Trophoblast cell (in vitro differentiated cells and primary cell): ENCODE data around the gene OIT3.
"Not testable (repeated sequence)": the region's sequence is repeated elsewhere in the genome, so short reads cannot be mapped to it uniquely, and the experiment has no call there.

Experiments
- DNase-seq, 2 donors: peaks; one replicate each; pipeline ENCODE4 v3.0.0-alpha.2; 2016
- H2AFZ ChIP-seq: 2 replicates; pipeline ENCODE4 v1.6.1; 2013; ENCODE audit warnings: low read length, moderate library complexity, mild to moderate bottlenecking; ENCODE audit not compliant: insufficient read depth, poor library complexity
- H2AK5ac ChIP-seq: 2 replicates; pipeline ENCODE4 v1.6.1; 2013; ENCODE audit warnings: mild to moderate bottlenecking, low read length
- H2BK120ac ChIP-seq: 2 replicates; pipeline ENCODE4 v1.6.1; 2013; ENCODE audit warnings: low read length, mild to moderate bottlenecking, moderate library complexity; ENCODE audit not compliant: insufficient read depth, poor library complexity
- H2BK12ac ChIP-seq: 2 replicates; pipeline ENCODE4 v1.6.1; 2013; ENCODE audit warnings: mild to moderate bottlenecking, low read length, moderate library complexity
- H2BK5ac ChIP-seq: 2 replicates; pipeline ENCODE4 v1.6.1; 2013; ENCODE audit warnings: low read length, low read depth, moderate library complexity, mild to moderate bottlenecking; ENCODE audit not compliant: poor library complexity
- H3K14ac ChIP-seq: 2 replicates; pipeline ENCODE4 v1.6.1; 2013; ENCODE audit warnings: mild to moderate bottlenecking, low read length
- H3K18ac ChIP-seq: 2 replicates; pipeline ENCODE4 v1.6.1; 2013; ENCODE audit warnings: mild to moderate bottlenecking, low read length
- H3K23ac ChIP-seq: 2 replicates; pipeline ENCODE4 v1.6.1; 2013; ENCODE audit warnings: low read length
- H3K27ac ChIP-seq: 2 replicates; pipeline ENCODE4 v1.5.1; 2013; ENCODE audit warnings: low read depth, mild to moderate bottlenecking, inconsistent platforms, low read length, moderate library complexity
- H3K27me3 ChIP-seq: 2 replicates; pipeline ENCODE4 v1.6.1; 2013; ENCODE audit warnings: inconsistent platforms, mild to moderate bottlenecking, low read length, moderate library complexity; ENCODE audit not compliant: insufficient read depth
- H3K36me3 ChIP-seq, 2 experiments: 1 replicate in 1 of 2; 2 replicates in 1 of 2; pipeline ENCODE4 v1.6.1; 2013; ENCODE audit warnings: low read length in 2 of 2, mild to moderate bottlenecking in 2 of 2, moderate library complexity in 1 of 2; ENCODE audit not compliant: insufficient read depth in 2 of 2, control insufficient read depth in 1 of 2
- H3K4ac ChIP-seq: 2 replicates; pipeline ENCODE4 v1.6.1; 2013; ENCODE audit warnings: low read depth, mild to moderate bottlenecking, low read length, moderate library complexity
- H3K4me1 ChIP-seq, 2 experiments: 1 replicate in 1 of 2; 2 replicates in 1 of 2; pipeline ENCODE4 v1.6.1; 2013; ENCODE audit warnings: low read length in 2 of 2, mild to moderate bottlenecking in 2 of 2, moderate library complexity in 1 of 2; ENCODE audit not compliant: insufficient read depth in 2 of 2, control insufficient read depth in 1 of 2
- H3K4me2 ChIP-seq: 2 replicates; pipeline ENCODE4 v1.6.1; 2013; ENCODE audit warnings: inconsistent platforms, mild to moderate bottlenecking, low read length, moderate library complexity
- H3K4me3 ChIP-seq: 2 replicates; pipeline ENCODE4 v1.5.1; 2013; ENCODE audit warnings: mild to moderate bottlenecking, low read depth, low read length, inconsistent platforms
- H3K79me1 ChIP-seq: one replicate; pipeline ENCODE4 v1.6.1; 2013; ENCODE audit warnings: low read length
- H3K79me2 ChIP-seq: 2 replicates; pipeline ENCODE4 v1.6.1; 2013; ENCODE audit warnings: low read length, mild to moderate bottlenecking; ENCODE audit not compliant: control insufficient read depth, insufficient read depth, poor library complexity
- H3K9ac ChIP-seq: 2 replicates; pipeline ENCODE4 v1.6.1; 2013; ENCODE audit warnings: mild to moderate bottlenecking, low read length
- H3K9me3 ChIP-seq: 2 replicates; pipeline ENCODE4 v1.6.1; 2013; ENCODE audit warnings: low read depth, mild to moderate bottlenecking, control low read depth, inconsistent platforms, low read length; ENCODE audit not compliant: insufficient read depth
- H4K12ac ChIP-seq: 2 replicates; pipeline ENCODE4 v1.6.1; 2013; ENCODE audit warnings: low read depth, mild to moderate bottlenecking, low read length, moderate library complexity
- H4K8ac ChIP-seq: 2 replicates; pipeline ENCODE4 v1.6.1; 2013; ENCODE audit warnings: low read depth, mild to moderate bottlenecking, low read length, moderate library complexity
- H4K91ac ChIP-seq: one replicate; pipeline ENCODE4 v1.6.1; 2013; ENCODE audit warnings: low read depth, mild to moderate bottlenecking, low read length, moderate library complexity
- WGBS: extraction: QIAGEN DNeasy Blood & Tissue Kit; methylation state at CpG from one replicate; pipeline ENCODE4 v1.1.7; 2013; ENCODE audit warnings: missing lambda C conversion rate; ENCODE audit not compliant: insufficient read length, insufficient coverage; ENCODE audit errors: extremely low coverage; 5-methylcytosine and 5-hydroxymethylcytosine counted together

OIT3 gene

DNA sequence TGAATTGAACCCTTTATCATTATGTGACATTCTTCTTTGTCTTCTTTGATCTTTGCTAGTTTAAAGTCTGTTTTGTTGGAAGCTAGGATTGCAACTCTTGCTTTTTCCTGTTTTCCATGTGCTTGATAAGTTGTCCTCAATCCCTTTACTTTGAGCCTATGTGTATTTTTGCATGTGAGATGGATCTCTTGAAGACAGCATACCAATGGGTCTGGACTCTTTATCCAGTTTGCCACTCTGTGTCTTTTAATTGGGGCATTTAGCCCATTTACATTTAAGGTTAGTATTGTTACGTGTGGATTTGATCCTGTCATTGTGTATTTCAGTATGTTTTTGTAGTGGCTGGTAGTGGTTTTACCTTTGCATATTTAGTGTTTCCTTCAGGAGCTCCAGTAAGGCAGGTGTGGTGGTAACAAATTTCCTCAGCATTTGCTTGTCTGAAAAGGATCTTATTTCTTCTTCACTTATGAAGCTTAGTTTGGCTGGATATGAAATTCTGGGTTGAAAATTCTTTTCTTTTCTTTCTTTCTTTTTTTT, 27.7 kb downstream of the OIT3 start:
- not testable (repeated sequence) for H3K9ac ChIP-seq, H4K8ac ChIP-seq, H3K4ac ChIP-seq, H3K14ac ChIP-seq, H3K9me3 ChIP-seq, H3K27ac ChIP-seq, H2BK5ac ChIP-seq, H3K27me3 ChIP-seq, H3K36me3 ChIP-seq, H3K4me3 ChIP-seq, DNase-seq, H3K79me2 ChIP-seq, H4K91ac ChIP-seq, H3K4me2 ChIP-seq, H2BK12ac ChIP-seq, H3K18ac ChIP-seq, H2AFZ ChIP-seq, H3K23ac ChIP-seq, H3K79me1 ChIP-seq, H2AK5ac ChIP-seq, H2BK120ac ChIP-seq, H4K12ac ChIP-seq, H3K4me1 ChIP-seq
- no CpG with 5 or more reads among the region's 1 CpG for WGBS

DNA sequence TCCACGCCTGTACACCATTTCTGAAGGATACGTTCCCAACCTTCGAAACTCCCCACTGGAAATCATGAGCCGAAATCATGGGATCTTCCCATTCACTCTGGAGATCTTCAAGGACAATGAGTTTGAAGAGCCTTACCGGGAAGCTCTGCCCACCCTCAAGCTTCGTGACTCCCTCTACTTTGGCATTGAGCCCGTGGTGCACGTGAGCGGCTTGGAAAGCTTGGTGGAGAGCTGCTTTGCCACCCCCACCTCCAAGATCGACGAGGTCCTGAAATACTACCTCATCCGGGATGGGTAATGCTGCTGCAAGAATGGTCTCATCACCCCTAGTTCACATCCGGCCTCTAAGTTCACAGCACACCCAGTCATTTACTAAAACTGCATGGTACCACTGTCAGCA, 30.8 kb downstream of the OIT3 start:
- Histone ChIP-seq H2AK5ac (no peak overlapping the region), H3K4ac (no peak overlapping the region), H2BK120ac (no peak overlapping the region), H2BK12ac (no peak overlapping the region), H3K9ac (no peak overlapping the region), H3K79me2 (no peaks in the 10 kb centered on the region), H3K4me1 (no peaks in the 10 kb centered on the region), H2AFZ (no peak overlapping the region), H4K91ac (no peak overlapping the region), H3K27me3 (no peaks in the 10 kb centered on the region), H3K4me2 (no peak overlapping the region), H3K79me1 (no peaks in the 10 kb centered on the region), H3K36me3 (no peaks in the 10 kb centered on the region), H3K18ac (no peak overlapping the region), H4K8ac (no peak overlapping the region), H3K27ac (no peak overlapping the region), H3K14ac (no peak overlapping the region), H4K12ac (no peak overlapping the region), H3K9me3 (no peaks in the 10 kb centered on the region), H3K4me3 (no peak overlapping the region), H2BK5ac (no peak overlapping the region), H3K23ac (no peak overlapping the region)
- DNase-seq: no peak
- WGBS: no CpG with 5 or more reads among the region's 13 CpGs

DNA sequence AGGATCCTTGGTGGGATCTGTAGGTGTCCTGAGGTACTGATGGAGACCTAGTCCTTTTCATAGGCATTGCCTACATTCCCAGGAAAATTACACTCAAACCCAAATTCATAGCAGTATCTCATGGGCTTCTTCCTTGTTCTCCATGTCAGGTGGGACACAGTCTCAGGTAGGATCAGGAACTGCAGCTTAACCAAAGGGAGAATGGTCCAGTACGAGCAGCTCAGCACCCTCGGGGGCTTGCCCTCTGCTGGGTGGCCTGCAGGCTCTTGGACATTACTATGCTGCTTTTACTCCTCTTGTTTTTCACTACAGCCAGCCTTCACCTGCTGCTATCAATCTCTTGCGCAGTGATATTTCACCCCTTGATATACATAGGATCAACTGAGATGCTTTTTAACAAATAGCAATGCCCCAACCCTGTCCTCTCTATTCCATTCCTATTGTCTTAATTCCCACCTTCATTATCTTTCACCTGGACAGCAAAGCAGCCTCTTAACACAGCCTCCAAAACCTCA, 32.5 kb downstream of the OIT3 start:
- Histone ChIP-seq H2AK5ac (no peak overlapping the region), H3K4ac (no peak overlapping the region), H4K8ac (no peak overlapping the region), H2AFZ (no peak overlapping the region), H4K12ac (no peak overlapping the region), H2BK5ac (no peak overlapping the region), H3K4me3 (no peak overlapping the region), H3K14ac (no peak overlapping the region), H3K18ac (no peak overlapping the region), H3K9ac (no peak overlapping the region), H3K79me2 (no peaks in the 10 kb centered on the region), H3K9me3 (no peaks in the 10 kb centered on the region), H2BK120ac (no peak overlapping the region), H2BK12ac (no peak overlapping the region), H4K91ac (no peak overlapping the region), H3K36me3 (no peaks in the 10 kb centered on the region), H3K27me3 (no peaks in the 10 kb centered on the region), H3K4me2 (no peak overlapping the region), H3K4me1 (no peaks in the 10 kb centered on the region), H3K27ac (no peak overlapping the region), H3K23ac (no peak overlapping the region), H3K79me1 (no peaks in the 10 kb centered on the region)
- no CpG with 5 or more reads among the region's 3 CpGs for WGBS
- DNase-seq: no peak

GRCh38 chr10:72927485-72927884, 33.9 kb downstream of the OIT3 start:
- no peak overlapping the region for H3K4me2 ChIP-seq
- no peaks in the 10 kb centered on the region for H3K4me1 ChIP-seq
- no peak overlapping the region for H3K23ac ChIP-seq
- no peak overlapping the region for H3K4ac ChIP-seq
- no peaks in the 10 kb centered on the region for H3K79me1 ChIP-seq
- H4K91ac ChIP-seq: no peak overlapping the region
- no CpG with 5 or more reads among the region's 5 CpGs for WGBS
- no peak overlapping the region for H3K14ac ChIP-seq
- no peaks in the 10 kb centered on the region for H3K36me3 ChIP-seq
- H3K79me2 ChIP-seq: no peaks in the 10 kb centered on the region
- H3K27me3 ChIP-seq: no peaks in the 10 kb centered on the region
- H4K12ac ChIP-seq: no peak overlapping the region
- H3K9me3 ChIP-seq: no peaks in the 10 kb centered on the region
- H4K8ac ChIP-seq: no peak overlapping the region
- H3K9ac ChIP-seq: no peak overlapping the region
- no peak overlapping the region for H2AFZ ChIP-seq
- H2AK5ac ChIP-seq: no peak overlapping the region
- H2BK12ac ChIP-seq: no peak overlapping the region
- no peak overlapping the region for H2BK120ac ChIP-seq
- no peak for DNase-seq
- H3K4me3 ChIP-seq: no peak overlapping the region
- H3K18ac ChIP-seq: no peak overlapping the region
- no peak overlapping the region for H3K27ac ChIP-seq
- no peak overlapping the region for H2BK5ac ChIP-seq
